ENCODE results near the gene IFI35.

DNA sequence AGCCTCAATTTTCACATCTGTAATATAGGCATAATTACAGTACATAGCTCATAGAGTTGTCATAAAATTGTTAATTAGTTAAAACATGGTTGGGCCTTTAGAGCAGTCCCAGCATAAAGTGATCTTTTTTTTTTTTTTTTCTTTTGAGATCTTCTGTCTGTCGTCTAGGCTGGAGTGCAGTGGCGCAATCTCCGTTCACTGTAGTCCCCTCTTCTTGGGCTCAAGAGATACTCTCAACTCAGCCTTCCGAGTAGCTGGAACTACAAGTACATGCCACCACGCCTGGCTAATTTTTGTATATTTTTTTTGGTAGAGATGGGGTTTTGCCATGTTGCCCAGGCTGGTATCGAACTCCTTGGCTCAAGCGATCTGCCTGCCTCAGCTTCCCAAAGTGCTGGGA is 49.5 kb downstream of the IFI35 start:
- no peak for TF ChIP-seq POLR2A (IDR thresholded peaks at IDR 0.05)
- TF ChIP-seq POLR2AphosphoS5 (IDR thresholded peaks at IDR 0.05): no peak
- TF ChIP-seq, protein P1, sequence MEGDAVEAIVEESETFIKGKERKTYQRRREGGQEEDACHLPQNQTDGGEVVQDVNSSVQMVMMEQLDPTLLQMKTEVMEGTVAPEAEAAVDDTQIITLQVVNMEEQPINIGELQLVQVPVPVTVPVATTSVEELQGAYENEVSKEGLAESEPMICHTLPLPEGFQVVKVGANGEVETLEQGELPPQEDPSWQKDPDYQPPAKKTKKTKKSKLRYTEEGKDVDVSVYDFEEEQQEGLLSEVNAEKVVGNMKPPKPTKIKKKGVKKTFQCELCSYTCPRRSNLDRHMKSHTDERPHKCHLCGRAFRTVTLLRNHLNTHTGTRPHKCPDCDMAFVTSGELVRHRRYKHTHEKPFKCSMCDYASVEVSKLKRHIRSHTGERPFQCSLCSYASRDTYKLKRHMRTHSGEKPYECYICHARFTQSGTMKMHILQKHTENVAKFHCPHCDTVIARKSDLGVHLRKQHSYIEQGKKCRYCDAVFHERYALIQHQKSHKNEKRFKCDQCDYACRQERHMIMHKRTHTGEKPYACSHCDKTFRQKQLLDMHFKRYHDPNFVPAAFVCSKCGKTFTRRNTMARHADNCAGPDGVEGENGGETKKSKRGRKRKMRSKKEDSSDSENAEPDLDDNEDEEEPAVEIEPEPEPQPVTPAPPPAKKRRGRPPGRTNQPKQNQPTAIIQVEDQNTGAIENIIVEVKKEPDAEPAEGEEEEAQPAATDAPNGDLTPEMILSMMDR (IDR thresholded peaks at IDR 0.05): no peak
